GM12801 (cell line): ENCODE measurements around the gene IQSEC3.

Experiments
- CTCF ChIP-seq: IDR thresholded peaks from one replicate; pipeline ENCODE4 v1.5.1; 2011; ENCODE audit warnings: control low read depth; ENCODE audit not compliant: insufficient read length; ENCODE audit errors: extremely low read depth

IQSEC3 gene

DNA sequence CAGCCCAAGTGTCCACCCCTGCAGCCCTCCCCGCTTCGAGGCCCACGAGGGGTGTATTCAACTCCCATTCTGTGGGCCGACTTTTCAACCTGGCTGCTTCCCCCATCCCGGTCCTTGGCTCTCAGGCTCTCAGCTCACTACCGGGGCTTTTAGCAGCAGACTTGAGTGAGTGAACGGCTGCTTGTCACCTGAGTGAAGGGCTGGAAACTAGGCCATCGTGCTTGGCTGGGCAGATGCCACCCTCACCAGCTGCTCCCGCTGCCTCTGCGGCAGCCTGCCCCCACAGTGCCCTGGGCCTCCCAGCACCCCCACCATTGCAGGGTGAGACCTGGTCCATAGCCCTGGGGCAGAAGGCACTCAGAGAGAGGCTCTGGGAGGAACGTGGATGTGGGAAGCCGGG, 87.5 kb downstream of the IQSEC3 start:
- TF ChIP-seq CTCF, result no peak

- no peak for TF ChIP-seq CTCF
Observed at GRCh38 chr12:155006-155405, 88.4 kb downstream of the IQSEC3 start.

DNA sequence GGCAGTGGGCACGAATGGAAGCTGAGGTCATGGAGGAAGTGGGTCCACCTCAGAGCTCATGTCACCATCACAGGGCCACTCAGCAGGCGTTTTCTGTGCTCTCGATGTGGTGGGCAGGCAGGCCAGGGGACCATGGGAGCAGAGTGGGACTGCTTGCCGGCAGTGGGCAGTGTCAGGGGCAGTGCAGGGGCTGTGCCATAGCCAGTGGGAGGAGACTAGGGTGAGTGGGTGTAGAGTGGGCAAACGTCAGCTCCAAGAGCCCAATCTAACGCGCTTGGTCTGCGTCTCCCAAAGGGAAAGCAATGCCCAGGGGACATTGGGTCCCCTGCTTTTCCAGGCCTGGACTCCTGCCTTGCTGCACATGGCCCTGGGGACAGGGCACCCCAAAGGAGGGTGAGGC, 89.1 kb downstream of the IQSEC3 start:
- TF ChIP-seq CTCF, result no peak

DNA sequence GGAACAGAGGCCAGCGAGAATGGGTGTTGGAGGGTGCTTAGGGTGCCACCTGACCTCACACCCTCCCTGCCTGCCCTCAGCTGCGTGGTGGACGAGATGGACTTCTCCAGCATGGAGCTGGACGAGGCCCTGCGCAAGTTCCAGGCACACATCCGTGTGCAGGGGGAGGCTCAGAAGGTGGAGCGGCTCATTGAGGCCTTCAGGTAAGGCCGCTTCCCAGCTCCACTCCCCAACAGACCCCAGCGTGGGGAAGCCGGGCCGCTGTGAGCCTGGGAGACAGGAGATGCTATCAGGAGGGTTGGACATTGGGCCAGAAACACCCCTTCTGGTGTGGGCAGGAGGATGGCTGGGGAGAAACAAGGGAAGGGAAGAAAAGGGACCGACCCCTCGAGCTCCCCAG, 90.4 kb downstream of the IQSEC3 start:
- TF ChIP-seq CTCF, result no peak

DNA sequence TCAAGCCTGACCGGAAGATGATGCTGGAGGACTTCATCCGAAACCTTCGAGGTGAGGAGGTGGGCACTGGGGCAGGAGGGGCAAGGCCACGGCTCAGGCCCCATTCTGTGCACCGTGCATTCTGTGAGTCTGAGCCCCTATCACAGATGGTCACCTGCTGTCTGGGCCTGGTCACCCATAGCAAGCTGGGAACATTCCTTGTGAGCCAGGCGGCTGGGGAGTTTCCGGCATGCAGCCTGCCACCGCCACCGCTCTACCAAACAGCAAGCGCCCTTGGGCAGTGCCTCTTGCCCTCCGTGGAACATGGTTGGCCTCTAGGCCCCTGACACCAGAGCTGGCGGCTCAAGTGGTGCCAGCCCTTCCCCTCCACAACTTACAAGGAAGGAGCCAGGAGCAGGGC, 91.1 kb downstream of the IQSEC3 start:
- no peak for TF ChIP-seq CTCF

DNA sequence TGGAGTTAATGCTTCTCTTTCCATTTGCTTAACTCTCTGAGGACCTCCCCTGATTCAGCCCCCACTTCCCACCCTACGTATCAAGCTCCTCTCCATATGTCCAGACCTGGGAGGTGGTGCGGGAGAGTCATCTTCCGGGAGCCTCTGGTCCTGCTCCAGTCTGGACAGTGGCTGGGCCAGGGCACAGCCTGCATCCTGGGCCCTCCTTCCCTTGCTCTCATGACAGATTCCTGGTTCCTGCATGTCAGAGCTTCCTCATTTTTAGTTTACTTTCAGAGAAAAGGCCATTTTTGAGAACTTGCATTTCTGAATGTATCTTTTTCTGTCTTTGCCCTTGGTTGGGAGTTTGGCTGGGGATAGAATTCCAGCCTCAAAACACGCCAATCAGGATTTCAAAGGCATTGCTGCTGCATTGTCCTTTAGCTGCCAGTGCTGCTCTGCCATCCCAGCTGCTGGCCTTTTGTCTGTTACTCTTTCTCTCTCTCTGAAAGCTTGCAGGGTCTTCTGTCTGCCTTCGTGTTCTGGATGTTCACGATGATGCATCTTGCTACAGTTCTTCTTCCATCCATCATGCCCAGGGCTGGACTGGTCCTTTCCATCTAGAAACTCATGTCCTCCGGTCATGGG, 92.7 kb downstream of the IQSEC3 start:
- TF ChIP-seq CTCF, result no peak

GRCh38 chr12:160858-161257, 94.3 kb downstream of the IQSEC3 start:
- TF ChIP-seq CTCF, result no peak
